GM19372 (cell line): Measurements from ENCODE around the gene DAPP1.

Source experiments
- ATAC-seq: cut with Tn5 transposase; IDR thresholded peaks from one replicate; pipeline ENCODE4 v1.9.1; 2021; ENCODE audit warnings: mild to moderate bottlenecking, low read depth, moderate library complexity; ENCODE audit not compliant: unreplicated experiment

DAPP1 gene

GRCh38 chr4:99852199-99852749 is 35.6 kb downstream of the DAPP1 start:
- no peak for ATAC-seq

- ATAC-seq: no peak
Observed at GRCh38 chr4:99853190-99853589, 36.6 kb downstream of the DAPP1 start.

DNA sequence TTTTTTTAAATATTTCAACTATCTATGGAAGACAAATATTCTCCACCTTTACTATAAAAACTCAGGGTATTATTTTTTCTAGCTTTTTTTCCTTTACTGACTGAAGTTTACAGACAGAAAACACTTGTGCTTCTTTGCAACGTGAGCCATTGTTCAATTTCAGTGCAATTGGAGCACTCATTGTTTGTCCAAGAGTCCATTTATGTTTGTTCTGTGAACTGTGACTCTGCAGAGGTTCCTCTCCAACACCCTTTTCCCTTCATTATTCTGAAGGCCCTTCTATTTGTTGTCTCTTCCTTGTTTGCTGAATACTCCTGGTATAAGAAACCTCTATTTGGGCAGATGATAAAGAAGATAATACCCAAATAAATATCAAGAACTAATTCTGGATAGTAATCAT is 37.4 kb downstream of the DAPP1 start:
- ATAC-seq: no peak

- ATAC-seq: peak; percentile 43
Observed at GRCh38 chr4:99855678-99856077, 39.1 kb downstream of the DAPP1 start.

DNA sequence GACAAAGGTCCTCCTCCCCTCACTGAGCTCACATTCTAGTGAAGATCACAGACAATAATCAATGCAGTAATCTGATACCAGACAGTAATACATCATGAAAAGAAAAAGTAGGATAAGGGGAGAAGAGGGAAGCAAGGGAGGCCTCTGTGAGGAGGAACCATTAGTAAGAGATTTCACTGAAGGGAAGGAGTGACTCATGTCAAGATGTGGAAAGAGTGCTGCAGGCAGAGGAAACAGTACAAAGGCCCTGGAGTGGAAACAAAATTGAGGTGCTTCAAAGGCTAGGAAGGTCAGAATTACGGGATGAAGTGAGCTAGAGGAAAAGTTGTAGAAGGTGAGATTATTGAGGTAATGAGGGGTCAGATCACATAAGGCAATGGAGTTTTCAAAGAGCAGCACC is 39.5 kb downstream of the DAPP1 start:
- ATAC-seq: no peak

- ATAC-seq: no peak
Observed at GRCh38 chr4:99857307-99857706, 40.7 kb downstream of the DAPP1 start.

GRCh38 chr4:99859618-99860017 is 43.0 kb downstream of the DAPP1 start:
- peak; percentile 30 for ATAC-seq

GRCh38 chr4:99860521-99860920 is 43.9 kb downstream of the DAPP1 start:
- no peak for ATAC-seq

- ATAC-seq: no peak
Observed at GRCh38 chr4:99861120-99861905, 44.7 kb downstream of the DAPP1 start.

DNA sequence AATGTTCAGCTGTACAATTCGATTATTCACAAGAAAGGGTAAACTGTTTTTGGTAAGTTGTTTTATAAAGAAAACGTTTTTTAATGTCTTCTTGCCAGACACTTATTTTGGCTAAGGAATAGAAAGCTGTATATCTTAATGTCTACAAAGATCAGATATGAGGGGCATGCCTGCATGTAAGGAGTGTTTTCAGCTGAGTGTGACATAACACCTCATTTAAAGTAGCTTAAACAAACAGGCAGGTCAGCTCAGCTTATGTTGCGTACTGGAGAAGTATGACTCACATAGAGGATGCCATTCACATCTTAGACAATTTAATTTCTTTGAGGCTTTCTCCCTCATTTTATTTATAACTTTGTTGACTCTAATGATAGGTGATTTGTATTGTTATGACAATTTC is 47.2 kb downstream of the DAPP1 start:
- ATAC-seq: no peak

GRCh38 chr4:99868126-99868596 is 51.5 kb downstream of the DAPP1 start:
- ATAC-seq: no peak

DNA sequence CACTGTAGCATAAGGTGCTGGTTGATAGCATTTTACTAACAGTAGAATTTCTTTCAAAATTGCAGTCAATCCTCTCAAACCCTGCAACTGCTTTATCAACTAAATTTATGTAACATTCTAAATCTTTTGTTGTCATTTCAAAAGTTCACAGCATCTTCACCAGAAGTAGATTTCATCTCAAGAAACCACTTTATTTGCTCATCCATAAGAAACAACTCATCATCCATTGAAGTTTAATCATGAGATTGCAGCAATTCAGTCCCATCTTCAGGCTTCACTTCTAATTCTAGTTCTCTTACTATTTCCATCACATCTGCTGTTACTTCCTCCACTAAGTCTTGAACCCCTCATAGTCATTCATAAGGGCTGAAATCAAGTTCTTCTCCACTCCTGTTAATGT is 55.9 kb downstream of the DAPP1 start:
- no peak for ATAC-seq

- no peak for ATAC-seq
Observed at GRCh38 chr4:99875071-99875470, 58.4 kb downstream of the DAPP1 start.

GRCh38 chr4:99876946-99877345 is 60.3 kb downstream of the DAPP1 start:
- no peak for ATAC-seq

- ATAC-seq: no peak
Observed at GRCh38 chr4:99878604-99879003, 62.0 kb downstream of the DAPP1 start.

GRCh38 chr4:99879458-99879857 is 62.8 kb downstream of the DAPP1 start:
- ATAC-seq: no peak

- ATAC-seq: no peak
Observed at GRCh38 chr4:99885063-99885664, 68.5 kb downstream of the DAPP1 start.

DNA sequence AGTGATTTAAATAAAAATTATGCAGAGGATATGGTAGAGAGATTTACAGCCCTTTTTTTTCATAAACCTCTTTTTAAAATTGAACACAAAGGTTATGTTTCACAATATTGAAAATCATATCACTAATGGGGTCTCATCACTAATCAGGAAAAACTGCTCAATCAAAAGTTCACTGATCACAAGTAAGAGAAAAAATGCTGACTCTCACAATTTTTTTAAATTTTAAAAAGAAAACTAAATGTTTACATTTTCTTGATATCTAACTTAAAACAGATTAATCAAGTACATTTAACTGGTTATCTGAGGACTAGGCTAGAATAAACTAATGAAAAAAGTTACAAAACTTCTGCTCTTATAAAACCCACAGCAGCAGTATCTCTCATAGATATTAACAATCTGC is 69.1 kb downstream of the DAPP1 start:
- no peak for ATAC-seq

DNA sequence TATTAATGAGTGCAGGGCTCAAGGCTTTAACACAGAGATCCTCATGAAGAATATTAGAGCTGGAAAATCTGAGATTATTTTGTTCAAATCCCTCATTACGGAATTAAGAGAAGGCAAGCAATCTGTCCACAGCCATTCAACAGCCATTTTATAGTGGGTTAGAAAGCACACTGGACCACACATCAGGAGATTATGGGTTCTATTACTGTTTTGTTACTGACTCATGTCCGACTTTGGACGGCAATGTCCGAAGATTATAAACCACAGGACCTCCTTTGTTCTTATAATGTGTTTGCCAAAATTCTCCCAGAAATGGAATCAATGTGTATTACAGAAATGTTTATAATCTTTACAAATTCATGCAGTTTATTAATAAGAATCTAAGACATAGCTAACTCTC is 69.5 kb downstream of the DAPP1 start:
- ATAC-seq: no peak

DNA sequence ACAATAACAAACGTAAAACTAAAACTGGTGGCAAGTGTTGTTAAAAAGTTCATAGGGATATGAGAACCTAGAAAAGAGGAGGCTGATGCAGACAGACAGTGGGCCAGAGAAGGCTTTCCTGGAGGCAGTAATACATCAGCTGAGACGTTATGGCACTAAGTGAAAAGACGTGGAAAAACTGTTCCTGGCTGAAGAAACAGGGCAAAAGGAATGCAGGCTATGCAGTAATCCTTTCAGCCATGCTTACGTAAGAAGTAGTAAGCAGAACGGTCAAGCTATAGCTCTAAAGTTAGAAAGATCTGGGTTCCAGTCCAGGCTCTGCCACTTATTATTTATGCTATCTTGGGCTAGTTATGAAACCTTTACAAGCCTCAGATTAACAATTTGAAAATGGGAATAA is 71.2 kb downstream of the DAPP1 start:
- no peak for ATAC-seq

DNA sequence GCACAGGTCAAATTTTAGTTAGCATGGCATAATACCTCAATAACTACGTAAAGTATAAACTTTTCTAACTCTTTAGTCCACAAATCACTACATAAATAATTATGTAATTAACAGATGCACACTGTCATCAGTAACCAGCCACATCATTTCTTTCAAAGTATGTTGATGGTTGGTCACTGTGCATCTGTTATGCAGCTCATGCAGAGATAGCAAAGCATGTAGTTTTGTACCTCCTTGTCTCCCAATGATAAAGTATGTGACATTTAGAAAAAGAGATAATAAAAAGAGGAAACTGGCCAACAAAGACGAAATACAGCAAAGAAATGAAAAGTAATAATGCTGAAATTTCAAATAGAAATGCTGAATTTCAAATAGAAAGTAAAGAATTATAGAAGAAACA is 74.7 kb downstream of the DAPP1 start:
- no peak for ATAC-seq

DNA sequence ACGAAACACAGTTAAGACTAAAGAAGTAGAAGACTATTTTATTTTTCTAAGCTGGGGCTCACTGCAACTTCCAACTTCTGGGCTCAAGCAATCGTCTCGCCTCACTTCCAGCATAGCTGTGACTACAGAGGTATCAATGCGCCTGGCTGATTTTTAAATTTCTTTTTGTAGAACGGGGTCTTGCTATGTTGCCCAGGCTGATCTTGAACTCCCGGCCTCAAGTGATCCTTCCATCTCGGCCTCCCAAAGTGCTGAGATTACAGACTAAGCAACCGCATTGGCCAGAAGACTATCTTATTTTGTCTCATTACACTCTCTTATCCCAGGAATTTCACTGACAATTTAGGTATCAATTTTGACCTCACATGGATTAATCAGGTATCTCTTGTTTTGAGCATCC is 76.4 kb downstream of the DAPP1 start:
- ATAC-seq: no peak
